GM12891 (cell line): ENCODE data around the gene BATF2.

Source experiments
- PAX5 ChIP-seq: IDR thresholded peaks from 2 replicates; pipeline ENCODE4 v1.6.1; 2011; ENCODE audit warnings: low read length, moderate library complexity, mild to moderate bottlenecking; ENCODE audit not compliant: insufficient read depth, severe bottlenecking
- POLR2A ChIP-seq: IDR thresholded peaks from 2 replicates; pipeline ENCODE4 v1.6.1; 2011; ENCODE audit warnings: low read depth, low read length, control low read depth
- POLR2AphosphoS5 ChIP-seq: IDR thresholded peaks from 2 replicates; pipeline ENCODE4 v1.6.1; 2011; ENCODE audit warnings: low read depth, low read length, control low read depth
- SPI1 ChIP-seq: IDR thresholded peaks from 2 replicates; pipeline ENCODE4 v1.6.1; 2011; ENCODE audit warnings: low read depth, low read length, control low read depth
- TAF1 ChIP-seq: IDR thresholded peaks from 2 replicates; pipeline ENCODE4 v1.6.1; 2011; ENCODE audit warnings: low read depth, low read length, control low read depth

- TF ChIP-seq POLR2A = no peak
- TF ChIP-seq TAF1 = no peak
- no peak for TF ChIP-seq POLR2AphosphoS5
- TF ChIP-seq PAX5 = no peak
- TF ChIP-seq SPI1 = no peak
Observed at GRCh38 chr11:65017937-65018336, 21.2 kb upstream of the BATF2 start.
